HG02885 (cell line): ENCODE results near the gene ASH1L.
"Not testable (repeated sequence)": the region's sequence is repeated elsewhere in the genome, so short reads cannot be mapped to it uniquely, and the experiment has no call there.

Source experiments
- ATAC-seq: cut with Tn5 transposase; IDR thresholded peaks from one replicate; pipeline ENCODE4 v1.9.1; 2021; ENCODE audit warnings: mild to moderate bottlenecking; ENCODE audit not compliant: unreplicated experiment, poor library complexity

The ASH1L gene

GRCh38 chr1:155318082-155318481 is 244.5 kb downstream of the ASH1L start:
- ATAC-seq: no peak

- ATAC-seq: no peak
These were observed 245.7 kb downstream of the ASH1L start for GRCh38 chr1:155316922-155317321.

- no peak for ATAC-seq
These were observed 249.3 kb downstream of the ASH1L start for GRCh38 chr1:155313261-155313660.

- no peak for ATAC-seq
These were observed 253.1 kb downstream of the ASH1L start for GRCh38 chr1:155309423-155310021.

GRCh38 chr1:155308493-155309422 is 253.8 kb downstream of the ASH1L start, which contains the start of gene FDPS:
Gene FDPS (plus strand): TSS chr1:155308866. CDS start chr1:155309790, 924 bp downstream.
- ATAC-seq: peak; percentile 97

GRCh38 chr1:155307247-155307740 is 255.3 kb downstream of the ASH1L start:
- no peak for ATAC-seq

- no peak for ATAC-seq
These were observed 256.7 kb downstream of the ASH1L start for GRCh38 chr1:155305881-155306391.

- no peak for ATAC-seq
These were observed 258.0 kb downstream of the ASH1L start for GRCh38 chr1:155304558-155305063.

GRCh38 chr1:155301342-155301841 is 261.2 kb downstream of the ASH1L start, which contains the start of gene PKLR:
Gene PKLR (minus strand): TSS chr1:155301438. CDS start chr1:155301395, 43 bp downstream.
- ATAC-seq: no peak

- no peak for ATAC-seq
These were observed 261.9 kb downstream of the ASH1L start for GRCh38 chr1:155300553-155301329.

GRCh38 chr1:155300024-155300423 is 262.6 kb downstream of the ASH1L start:
- ATAC-seq: no peak

- ATAC-seq: no peak
These were observed 265.2 kb downstream of the ASH1L start for GRCh38 chr1:155297384-155297783.

GRCh38 chr1:155296661-155297060 is 265.9 kb downstream of the ASH1L start:
- no peak for ATAC-seq

GRCh38 chr1:155295942-155296267 is 266.7 kb downstream of the ASH1L start:
- ATAC-seq: no peak

- ATAC-seq: no peak
These were observed 267.2 kb downstream of the ASH1L start for GRCh38 chr1:155295183-155295941.

- no peak for ATAC-seq
These were observed 268.0 kb downstream of the ASH1L start for GRCh38 chr1:155294520-155295182.

- no peak for ATAC-seq
These were observed 269.4 kb downstream of the ASH1L start for GRCh38 chr1:155293086-155293749.

GRCh38 chr1:155291006-155291405 is 271.6 kb downstream of the ASH1L start:
- not testable (repeated sequence) for ATAC-seq
